ENCODE data around the gene TRPM7. TPM values are rescaled to one million over a fixed set of nuclear protein-coding genes. Genes with fewer than 3 reads are reported as not detected.

Gene TRPM7
- total RNA-seq, 1 donor from 2014 or later: 39.4 TPM

DNA sequence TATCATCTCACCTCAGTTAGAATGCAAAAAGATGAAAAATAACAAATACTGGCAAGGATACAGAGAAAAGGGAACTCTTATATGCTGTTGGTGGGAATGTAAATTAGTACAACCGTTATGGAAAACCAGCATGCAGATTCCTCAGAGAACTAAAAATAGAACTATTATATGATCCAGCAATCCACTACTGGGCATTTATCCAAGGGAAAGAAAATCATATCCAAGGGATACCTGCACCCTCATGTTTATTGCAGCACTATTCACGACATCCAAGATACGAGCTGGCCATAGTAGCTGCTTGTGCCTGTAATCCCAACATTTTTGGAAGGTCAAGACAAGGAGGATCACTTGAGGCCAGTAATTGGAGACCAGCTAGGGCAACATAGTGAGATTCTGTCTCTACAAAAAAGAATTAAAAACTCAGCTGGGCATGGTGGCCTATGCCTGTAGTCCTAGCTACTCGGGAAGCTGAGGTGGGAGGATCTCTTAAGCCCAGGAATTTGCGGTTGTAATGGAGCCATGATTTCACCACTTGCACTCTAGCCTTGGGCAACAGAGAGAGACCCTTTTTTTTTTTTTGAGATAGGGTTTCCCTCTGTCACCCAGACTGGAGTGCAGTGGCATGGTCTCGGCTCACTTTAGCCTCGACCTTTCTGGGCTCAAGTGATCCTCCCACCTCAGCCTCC is 166.7 kb downstream of the TRPM7 start:
- intact Hi-C loops (cut with micrococcal nuclease): no loop called here
- Mint-ChIP-seq H3K9me3 (no peaks in the 10 kb centered on the region), H3K4me3 (no peak overlapping the region), H3K27ac (no peak overlapping the region), H3K27me3 (peaks cover 3% of the 10 kb centered on the region), H3K36me3 (ENCODE audit: low read depth) (no peaks in the 10 kb centered on the region), H3K4me1 (no peaks in the 10 kb centered on the region)
- DNase-seq: no peak

- no peaks in the 10 kb centered on the region for H3K27me3 Mint-ChIP-seq
- no peak for DNase-seq
- H3K4me3 Mint-ChIP-seq: no peak overlapping the region
- no peaks in the 10 kb centered on the region for H3K9me3 Mint-ChIP-seq
- peaks cover 2% of the 10 kb centered on the region for H3K36me3 Mint-ChIP-seq (ENCODE audit: low read depth)
- no peaks in the 10 kb centered on the region for H3K4me1 Mint-ChIP-seq
- no peak overlapping the region for H3K27ac Mint-ChIP-seq
- intact Hi-C loops (cut with micrococcal nuclease): no loop called here
Observed at GRCh38 chr15:50513001-50513400, 173.6 kb downstream of the TRPM7 start.

Other genes starting within 250 kb of the TRPM7 start
- gene USP50, start 140.1 kb downstream of the TRPM7 start, total RNA-seq: 0.24 and 0.42 TPM in 2 replicates
- gene SPPL2A, start 78.9 kb upstream of the TRPM7 start, total RNA-seq: 85.0 and 86.6 TPM in 2 replicates
- 16.5 TPM in 2 replicates for gene AP4E1, start 221.9 kb upstream of the TRPM7 start, total RNA-seq

All from activated CD4-positive, alpha-beta T cell treated with anti-CD3 and anti-CD28 coated beads, Interleukin-2, amount 10 ng/mL, durations not matched to agents 24 days and 14 days (primary cell).